Right lobe of liver (tissue), 4 donors: ENCODE measurements around the gene TMEM217.

Experiments used
- POLR2A ChIP-seq: fragments of 450-650 bp; IDR thresholded peaks from one replicate; pipeline ENCODE4 v1.6.1; 2017; ENCODE audit warnings: antibody characterized with exemption, mild to moderate bottlenecking
- TF ChIP-seq, protein P1 (sequence below), 4 donors: fragments of 200-600 bp in 3 of 4; fragments of 450-650 bp in 1 of 4; IDR thresholded peaks; one replicate each; pipeline versions ENCODE4 v1.5.1 to v1.8.0; 2016 to 2022; ENCODE audit warnings: antibody characterized with exemption in 4 of 4, mild to moderate bottlenecking in 2 of 4
- donor health status: DM: no; HTN: no; CAD: no.
- donor health status: DM: no; HTN: no; CAD: no.
- donor health status: DM: no; HTN: yes; CAD: no.

DNA sequence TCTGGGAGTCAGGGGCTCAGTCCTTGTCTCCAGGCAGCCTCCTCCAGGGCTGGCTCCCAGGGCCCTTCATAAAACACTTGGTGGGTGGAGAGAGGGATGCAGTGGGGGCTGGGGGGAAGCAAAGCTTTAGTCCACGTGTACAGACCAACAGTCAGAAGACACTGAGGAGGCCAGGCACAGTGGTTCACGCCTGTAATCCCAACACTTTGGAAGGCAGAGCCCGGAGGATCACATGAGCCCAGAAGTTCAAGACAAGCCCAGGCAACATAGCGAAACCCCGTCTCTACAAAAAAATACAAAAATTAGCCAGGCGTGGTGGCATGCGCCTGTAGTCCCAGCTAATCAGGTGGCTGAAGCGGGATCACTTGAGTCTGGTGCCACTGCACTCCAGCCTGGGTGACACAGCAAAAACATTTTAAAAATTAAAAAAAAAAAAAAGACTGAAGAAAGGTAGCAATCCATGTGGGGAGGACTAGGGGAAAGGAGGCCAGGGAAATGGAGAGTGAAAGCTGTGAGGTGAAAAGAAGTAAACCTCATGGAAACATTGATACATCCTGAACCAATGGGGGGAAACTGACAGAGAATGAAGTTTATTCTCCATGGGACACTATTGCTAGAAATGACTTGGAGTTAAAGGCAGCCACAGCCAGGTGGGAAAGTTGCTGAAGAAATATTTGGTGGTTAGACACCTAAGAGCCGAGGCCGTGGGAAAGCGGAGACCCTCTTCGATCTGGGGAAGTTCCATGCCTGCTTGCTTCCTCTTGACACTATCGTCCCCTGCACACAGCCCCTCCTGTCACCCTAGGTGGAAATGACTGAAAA lies 52.6 kb downstream of the TMEM217 start:
- TF ChIP-seq, protein P1, sequence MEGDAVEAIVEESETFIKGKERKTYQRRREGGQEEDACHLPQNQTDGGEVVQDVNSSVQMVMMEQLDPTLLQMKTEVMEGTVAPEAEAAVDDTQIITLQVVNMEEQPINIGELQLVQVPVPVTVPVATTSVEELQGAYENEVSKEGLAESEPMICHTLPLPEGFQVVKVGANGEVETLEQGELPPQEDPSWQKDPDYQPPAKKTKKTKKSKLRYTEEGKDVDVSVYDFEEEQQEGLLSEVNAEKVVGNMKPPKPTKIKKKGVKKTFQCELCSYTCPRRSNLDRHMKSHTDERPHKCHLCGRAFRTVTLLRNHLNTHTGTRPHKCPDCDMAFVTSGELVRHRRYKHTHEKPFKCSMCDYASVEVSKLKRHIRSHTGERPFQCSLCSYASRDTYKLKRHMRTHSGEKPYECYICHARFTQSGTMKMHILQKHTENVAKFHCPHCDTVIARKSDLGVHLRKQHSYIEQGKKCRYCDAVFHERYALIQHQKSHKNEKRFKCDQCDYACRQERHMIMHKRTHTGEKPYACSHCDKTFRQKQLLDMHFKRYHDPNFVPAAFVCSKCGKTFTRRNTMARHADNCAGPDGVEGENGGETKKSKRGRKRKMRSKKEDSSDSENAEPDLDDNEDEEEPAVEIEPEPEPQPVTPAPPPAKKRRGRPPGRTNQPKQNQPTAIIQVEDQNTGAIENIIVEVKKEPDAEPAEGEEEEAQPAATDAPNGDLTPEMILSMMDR (IDR thresholded peaks at IDR 0.05): no peak
- no peak for TF ChIP-seq POLR2A
